ENCODE results near the gene RAD9A.

DNA sequence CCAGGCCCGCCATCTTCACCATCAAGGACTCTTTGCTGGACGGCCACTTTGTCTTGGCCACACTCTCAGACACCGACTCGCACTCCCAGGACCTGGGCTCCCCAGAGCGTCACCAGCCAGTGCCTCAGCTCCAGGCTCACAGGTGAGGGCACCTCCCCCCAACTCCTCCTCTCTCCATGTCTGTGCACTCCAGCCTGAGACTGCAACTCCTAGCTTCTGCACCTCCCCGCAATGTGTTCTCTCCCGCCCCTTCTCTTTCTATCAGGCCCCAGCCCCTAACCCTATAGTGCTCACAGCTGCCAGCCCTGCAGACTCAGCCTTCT lies 4.4 kb downstream of the RAD9A start:
- TF ChIP-seq, protein P1, sequence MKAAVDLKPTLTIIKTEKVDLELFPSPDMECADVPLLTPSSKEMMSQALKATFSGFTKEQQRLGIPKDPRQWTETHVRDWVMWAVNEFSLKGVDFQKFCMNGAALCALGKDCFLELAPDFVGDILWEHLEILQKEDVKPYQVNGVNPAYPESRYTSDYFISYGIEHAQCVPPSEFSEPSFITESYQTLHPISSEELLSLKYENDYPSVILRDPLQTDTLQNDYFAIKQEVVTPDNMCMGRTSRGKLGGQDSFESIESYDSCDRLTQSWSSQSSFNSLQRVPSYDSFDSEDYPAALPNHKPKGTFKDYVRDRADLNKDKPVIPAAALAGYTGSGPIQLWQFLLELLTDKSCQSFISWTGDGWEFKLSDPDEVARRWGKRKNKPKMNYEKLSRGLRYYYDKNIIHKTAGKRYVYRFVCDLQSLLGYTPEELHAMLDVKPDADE (IDR thresholded peaks at IDR 0.05) = no peak
- TF ChIP-seq JUNB (IDR thresholded peaks at IDR 0.05; ENCODE audit: unreplicated experiment) = no peak
- no peak for TF ChIP-seq CTCF (conservative IDR thresholded peaks at IDR 0.05; ENCODE audit: low read depth in 2 of 2)
- no peak for TF ChIP-seq EZH2 (IDR thresholded peaks at IDR 0.05; ENCODE audit: low read depth, unreplicated experiment)
- TF ChIP-seq ZNF462 (CRISPR knock-in tag; IDR thresholded peaks at IDR 0.05) = no peak
- TF ChIP-seq REST (IDR thresholded peaks at IDR 0.05; ENCODE audit: unreplicated experiment) = no peak
- TF ChIP-seq POLR2AphosphoS5 (IDR thresholded peaks at IDR 0.05; ENCODE audit: low read depth) = no peak
- no peak for TF ChIP-seq NANOG (IDR thresholded peaks at IDR 0.05; ENCODE audit: borderline replicate concordance)
- no peak for TF ChIP-seq CREB1 (CRISPR knock-in tag; IDR thresholded peaks at IDR 0.05; ENCODE audit: low read depth)
- no peak for TF ChIP-seq EZH2phosphoT487 (IDR thresholded peaks at IDR 0.05; ENCODE audit: unreplicated experiment)
- no peak for TF ChIP-seq STAT1 (IDR thresholded peaks at IDR 0.05; ENCODE audit: unreplicated experiment)
- no peak for TF ChIP-seq ZNF331 (CRISPR knock-in tag; IDR thresholded peaks at IDR 0.05; ENCODE audit: low read depth)
- no peak for TF ChIP-seq ZNF114 (CRISPR knock-in tag; IDR thresholded peaks at IDR 0.05)

All from GM23338 (cell line).